ENCODE measurements around the gene SCUBE2. TPM values are rescaled to one million over a fixed set of nuclear protein-coding genes. Genes with fewer than 3 reads are reported as not detected.

Gene SCUBE2
- total RNA-seq = 7.1 TPM
- long read RNA-seq, full-length matches to known transcripts = 2 of 6 reads
- long read RNA-seq, partial matches to known transcripts = 1 of 6 reads
- long read RNA-seq, other reads (novel, unspliced or antisense) = 3 of 6 reads

- intact Hi-C loops (cut with DNase I) = no loop called here
- Histone ChIP-seq H3K27ac (no peak within 1 kb of the TSS), H3K9me3 (no peaks in the 10 kb centered on the region), H3K27me3 (ENCODE audit: low read depth) (peaks cover 22% of the 10 kb centered on the region), H3K4me3 (peak within 1 kb of the TSS; percentile 57), H3K36me3 (no peaks in the 10 kb centered on the region), H3K4me1 (peaks cover 10% of the 10 kb centered on the region)
- DNase-seq = no peak
- peak; percentile 54 to 59 for ATAC-seq
- TF ChIP-seq, protein P1, sequence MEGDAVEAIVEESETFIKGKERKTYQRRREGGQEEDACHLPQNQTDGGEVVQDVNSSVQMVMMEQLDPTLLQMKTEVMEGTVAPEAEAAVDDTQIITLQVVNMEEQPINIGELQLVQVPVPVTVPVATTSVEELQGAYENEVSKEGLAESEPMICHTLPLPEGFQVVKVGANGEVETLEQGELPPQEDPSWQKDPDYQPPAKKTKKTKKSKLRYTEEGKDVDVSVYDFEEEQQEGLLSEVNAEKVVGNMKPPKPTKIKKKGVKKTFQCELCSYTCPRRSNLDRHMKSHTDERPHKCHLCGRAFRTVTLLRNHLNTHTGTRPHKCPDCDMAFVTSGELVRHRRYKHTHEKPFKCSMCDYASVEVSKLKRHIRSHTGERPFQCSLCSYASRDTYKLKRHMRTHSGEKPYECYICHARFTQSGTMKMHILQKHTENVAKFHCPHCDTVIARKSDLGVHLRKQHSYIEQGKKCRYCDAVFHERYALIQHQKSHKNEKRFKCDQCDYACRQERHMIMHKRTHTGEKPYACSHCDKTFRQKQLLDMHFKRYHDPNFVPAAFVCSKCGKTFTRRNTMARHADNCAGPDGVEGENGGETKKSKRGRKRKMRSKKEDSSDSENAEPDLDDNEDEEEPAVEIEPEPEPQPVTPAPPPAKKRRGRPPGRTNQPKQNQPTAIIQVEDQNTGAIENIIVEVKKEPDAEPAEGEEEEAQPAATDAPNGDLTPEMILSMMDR (IDR thresholded peaks at IDR 0.05) = no peak
Measured at GRCh38 chr11:9091044-9091922, at the start of gene SCUBE2. TSS of gene SCUBE2 (minus strand) at chr11:9091599. CDS start at chr11:9091528, 71 bp downstream.

DNA sequence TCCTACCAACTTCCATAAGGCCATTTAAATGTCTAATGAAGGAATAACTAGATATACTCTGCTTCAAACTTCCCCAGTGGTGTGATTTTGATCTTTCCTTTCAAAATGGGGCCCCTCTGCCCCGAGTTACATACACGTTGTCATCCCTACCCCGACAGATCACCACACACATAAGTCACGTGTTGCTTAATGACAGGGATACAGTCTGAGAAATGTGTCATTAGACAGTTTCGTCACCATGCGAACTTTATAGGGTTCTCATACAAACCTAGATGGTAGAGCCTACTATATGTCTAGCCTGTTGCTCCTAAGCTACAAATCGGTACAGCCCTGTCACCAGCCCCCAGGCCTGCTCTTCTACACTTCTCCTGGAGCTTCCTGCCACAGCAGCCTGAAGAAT lies 49.8 kb upstream of the SCUBE2 start:
- peaks cover 80% of the 10 kb centered on the region for H3K36me3 ChIP-seq
- no peak overlapping the region for H3K27ac ChIP-seq
- H3K4me1 ChIP-seq = peaks cover 24% of the 10 kb centered on the region
- H3K9me3 ChIP-seq = no peaks in the 10 kb centered on the region
- intact Hi-C loops (cut with DNase I) = no loop called here
- H3K27me3 ChIP-seq (ENCODE audit: low read depth) = no peaks in the 10 kb centered on the region
- ATAC-seq = no peak
- H3K4me3 ChIP-seq = no peak overlapping the region
- DNase-seq = no peak
- TF ChIP-seq, protein P1 (IDR thresholded peaks at IDR 0.05) = no peak

- DNase-seq = no peak
- H3K27me3 ChIP-seq (ENCODE audit: low read depth) = no peaks in the 10 kb centered on the region
- no peak overlapping the region for H3K4me3 ChIP-seq
- no peak for ATAC-seq
- peaks cover 70% of the 10 kb centered on the region for H3K36me3 ChIP-seq
- no peaks in the 10 kb centered on the region for H3K9me3 ChIP-seq
- intact Hi-C loops (cut with DNase I) = loop anchor here (10.0 kb wide), 1 partner anchor 125 kb away; no protein-coding TSS in a partner anchor
- H3K4me1 ChIP-seq = peaks cover 24% of the 10 kb centered on the region
- no peak overlapping the region for H3K27ac ChIP-seq
- TF ChIP-seq, protein P1 (IDR thresholded peaks at IDR 0.05) = no peak
Measured at GRCh38 chr11:9139628-9140357, 48.4 kb upstream of the SCUBE2 start.

- DNase-seq (no peak), ATAC-seq (peak; percentile 3 to 63)
- Histone ChIP-seq H3K36me3 (peaks cover 61% of the 10 kb centered on the region), H3K27me3 (ENCODE audit: low read depth) (no peaks in the 10 kb centered on the region), H3K27ac (peak overlapping the region; percentile 39), H3K9me3 (no peaks in the 10 kb centered on the region), H3K4me1 (peaks cover 24% of the 10 kb centered on the region), H3K4me3 (no peak overlapping the region)
- intact Hi-C loops (cut with DNase I) = loop anchor here (10.0 kb wide), 1 partner anchor 124 kb away; no protein-coding TSS in a partner anchor
- TF ChIP-seq, protein P1 (IDR thresholded peaks at IDR 0.05) = no peak
Measured at GRCh38 chr11:9138612-9139579, 47.5 kb upstream of the SCUBE2 start.

Measured in lower lobe of right lung (tissue), 2 donors.